Neural crest cell (in vitro differentiated cells): ENCODE results near the gene GUCD1. TPM values are rescaled to one million over a fixed set of nuclear protein-coding genes. Genes with fewer than 3 reads are reported as not detected.

Experiments
- DNase-seq: peaks from one replicate; pipeline ENCODE4 v3.0.0; 2021; ENCODE audit warnings: low read depth, mixed read lengths, low spot score
- H3K27ac Mint-ChIP-seq: one replicate; pipeline ENCODE4 v1.8.0; 2021; ENCODE audit warnings: mild to moderate bottlenecking, mixed read lengths; ENCODE audit not compliant: unreplicated experiment
- H3K27me3 Mint-ChIP-seq: 2 replicates; pipeline ENCODE4 v1.8.0; 2021; ENCODE audit warnings: low read depth, mild to moderate bottlenecking, mixed read lengths
- H3K36me3 Mint-ChIP-seq: 2 replicates; pipeline ENCODE4 v1.8.0; 2021; ENCODE audit warnings: low read depth, mild to moderate bottlenecking, mixed read lengths
- H3K4me1 Mint-ChIP-seq: 2 replicates; pipeline ENCODE4 v1.8.0; 2021; ENCODE audit warnings: mixed read lengths
- H3K4me3 Mint-ChIP-seq: one replicate; pipeline ENCODE4 v1.8.0; 2021; ENCODE audit warnings: mild to moderate bottlenecking, mixed read lengths
- H3K9me3 Mint-ChIP-seq: 2 replicates; pipeline ENCODE4 v1.8.0; 2021; ENCODE audit warnings: mixed read lengths
- CTCF ChIP-seq: fragments of 200-600 bp; sonication (generic); conservative IDR thresholded peaks from 2 replicates; pipeline ENCODE4 v1.5.0; 2021; ENCODE audit warnings: antibody characterized with exemption, mild to moderate bottlenecking
- total RNA-seq: library from RNA; stranded (reverse); gene quantifications from 2 replicates; pipeline ENCODE4 v1.2.1, GENCODE V29; 2021

The GUCD1 gene
- total RNA-seq, 1 donor from 2014 or later, result 94.9 TPM

- Mint-ChIP-seq H3K9me3 (no peaks in the 10 kb centered on the region), H3K27me3 (no peaks in the 10 kb centered on the region), H3K4me3 (no peak overlapping the region), H3K27ac (no peak overlapping the region), H3K4me1 (no peaks in the 10 kb centered on the region), H3K36me3 (peaks cover 7% of the 10 kb centered on the region)
- no peak for TF ChIP-seq CTCF
- no peak for DNase-seq
Measured at GRCh38 chr22:24567668-24568067, 12.7 kb upstream of the GUCD1 start.

GRCh38 chr22:24566899-24567511, 12.1 kb upstream of the GUCD1 start:
- no peak overlapping the region for H3K27ac Mint-ChIP-seq

GRCh38 chr22:24565077-24565476, 10.1 kb upstream of the GUCD1 start:
- no peaks in the 10 kb centered on the region for H3K9me3 Mint-ChIP-seq
- H3K27ac Mint-ChIP-seq, result no peak overlapping the region
- H3K4me1 Mint-ChIP-seq, result no peaks in the 10 kb centered on the region
- H3K27me3 Mint-ChIP-seq, result no peaks in the 10 kb centered on the region
- no peak for DNase-seq
- peaks cover 4% of the 10 kb centered on the region for H3K36me3 Mint-ChIP-seq
- no peak for TF ChIP-seq CTCF
- H3K4me3 Mint-ChIP-seq, result no peak overlapping the region

More at GRCh38 chr22:24566899-24567511, 12.1 kb upstream of the GUCD1 start:
- TF ChIP-seq CTCF, result no peak
- Mint-ChIP-seq H3K9me3 (no peaks in the 10 kb centered on the region), H3K27me3 (no peaks in the 10 kb centered on the region), H3K4me1 (no peaks in the 10 kb centered on the region), H3K36me3 (peaks cover 6% of the 10 kb centered on the region), H3K4me3 (no peak overlapping the region)
- DNase-seq, result no peak

GRCh38 chr22:24564376-24565058, 9.6 kb upstream of the GUCD1 start:
- Mint-ChIP-seq H3K27ac (no peak overlapping the region), H3K4me1 (no peaks in the 10 kb centered on the region), H3K36me3 (peaks cover 1% of the 10 kb centered on the region), H3K4me3 (no peak overlapping the region), H3K9me3 (no peaks in the 10 kb centered on the region), H3K27me3 (no peaks in the 10 kb centered on the region)
- no peak for TF ChIP-seq CTCF
- DNase-seq, result no peak

- Mint-ChIP-seq H3K27ac (no peak overlapping the region), H3K4me3 (no peak overlapping the region), H3K27me3 (no peaks in the 10 kb centered on the region), H3K4me1 (peaks cover 3% of the 10 kb centered on the region), H3K9me3 (no peaks in the 10 kb centered on the region), H3K36me3 (peaks cover 3% of the 10 kb centered on the region)
- no peak for TF ChIP-seq CTCF
- no peak for DNase-seq
Measured at GRCh38 chr22:24563246-24563645, 8.3 kb upstream of the GUCD1 start.
